HepG2 (cell line): ENCODE measurements around the gene ZFHX3. TPM values are rescaled to one million over a fixed set of nuclear protein-coding genes. Genes with fewer than 3 reads are reported as not detected.
A peak's percentile ranks its signal among the peaks of the same experiment; 100 is the strongest.

ENCODE experiments used
- ASH2L ChIP-seq: fragments of 300-600, 200-600 bp; sonication (generic); IDR thresholded peaks from 2 replicates; pipeline ENCODE4 v1.7.0; 2017; ENCODE audit warnings: low read depth, mild to moderate bottlenecking, moderate library complexity, mixed read lengths, low read length; ENCODE audit not compliant: insufficient read length
- EED ChIP-seq: sonication (generic); formaldehyde crosslinking; IDR thresholded peaks from 2 replicates; pipeline ENCODE4 v1.5.0; 2020; ENCODE audit warnings: mild to moderate bottlenecking, missing genetic modification reagents
- FOXA3 ChIP-seq: IDR thresholded peaks from 2 replicates; pipeline ENCODE4 v1.6.1; 2016; ENCODE audit warnings: missing genetic modification reagents, missing compliant biosample characterization
- GTF3A ChIP-seq: sonication (generic); formaldehyde crosslinking; conservative IDR thresholded peaks from 2 replicates; pipeline ENCODE4 v1.4.0; 2020; ENCODE audit warnings: mild to moderate bottlenecking, missing genetic modification reagents
- HOXA7 ChIP-seq: sonication (generic); formaldehyde crosslinking; IDR thresholded peaks from 2 replicates; pipeline ENCODE4 v1.8.1; 2022; ENCODE audit warnings: mild to moderate bottlenecking, missing genetic modification reagents, moderate library complexity
- MAFK ChIP-seq, 2 experiments: IDR thresholded peaks in 1 of 2; conservative IDR thresholded peaks in 1 of 2; 2 replicates each; pipeline ENCODE4 v1.6.1; 2011; ENCODE audit warnings: improper control_type of control experiment in 2 of 2, low read length in 2 of 2
- RFXAP ChIP-seq: sonication (generic); formaldehyde crosslinking; IDR thresholded peaks from 2 replicates; pipeline ENCODE4 v1.4.0; 2020; ENCODE audit warnings: missing genetic modification reagents, borderline replicate concordance
- SMYD3 ChIP-seq: sonication (generic); formaldehyde crosslinking; IDR thresholded peaks from 2 replicates; pipeline ENCODE4 v1.8.1; 2023; ENCODE audit warnings: mild to moderate bottlenecking, missing genetic modification reagents
- TIGD3 ChIP-seq: sonication (generic); formaldehyde crosslinking; IDR thresholded peaks from 2 replicates; pipeline ENCODE4 v1.5.1; 2020; ENCODE audit warnings: mild to moderate bottlenecking, missing genetic modification reagents, borderline replicate concordance
- ZFX ChIP-seq: sonication (generic); formaldehyde crosslinking; IDR thresholded peaks from 2 replicates; pipeline ENCODE4 v1.4.0; 2020; ENCODE audit warnings: mild to moderate bottlenecking, low read depth, missing genetic modification reagents, moderate library complexity
- ZNF143 ChIP-seq: sonication (generic); formaldehyde crosslinking; IDR thresholded peaks from 2 replicates; pipeline ENCODE4 v1.4.0; 2020; ENCODE audit warnings: missing genetic modification reagents
- ZNF850 ChIP-seq: sonication (generic); formaldehyde crosslinking; conservative IDR thresholded peaks from 2 replicates; pipeline ENCODE4 v1.9.0; 2021; ENCODE audit warnings: mild to moderate bottlenecking, missing genetic modification reagents
- ZSCAN30 ChIP-seq: sonication (generic); formaldehyde crosslinking; IDR thresholded peaks from 2 replicates; pipeline ENCODE4 v1.5.0; 2020; ENCODE audit warnings: mild to moderate bottlenecking, missing genetic modification reagents
- polyA plus RNA-seq, 8 experiments: library from polyadenylated mRNA; depleted of rRNA in 3 of 8; stranded (reverse) in 7 of 8; unstranded in 1 of 8; fragments of >200 nt; fragmentation: Illumina TruSeq in 4 of 8; extraction: Trizol in 4 of 8; gene quantifications; 2 replicates each; pipeline versions ENCODE4 v1.2.1 to v1.2.3, GENCODE V29; 2011 to 2016; ENCODE audit warnings: low read depth in 4 of 8, missing spikeins in 1 of 8, mixed read lengths in 1 of 8; ENCODE audit not compliant: insufficient read depth in 1 of 8
- total RNA-seq, 5 experiments: library from RNA; depleted of rRNA; stranded (reverse); fragments of >200 nt; fragmentation: Illumina TruSeq; extraction: Trizol; gene quantifications; 2 replicates each; pipeline ENCODE4 v1.2.3, GENCODE V29; 2016; ENCODE audit warnings: low read depth in 1 of 5
- TF ChIP-seq, protein P1 (sequence below): sonication (generic); formaldehyde crosslinking; IDR thresholded peaks from 2 replicates; pipeline ENCODE4 v1.5.1; 2020; ENCODE audit warnings: mild to moderate bottlenecking, missing genetic modification reagents, borderline replicate concordance
- TF ChIP-seq, protein P2 (sequence below): sonication (generic); formaldehyde crosslinking; IDR thresholded peaks from 2 replicates; pipeline ENCODE4 v1.9.0; 2021; ENCODE audit warnings: missing genetic modification reagents, borderline replicate concordance
- TF ChIP-seq, protein P3 (sequence below): sonication (generic); formaldehyde crosslinking; IDR thresholded peaks from 2 replicates; pipeline ENCODE4 v1.9.0; 2021; ENCODE audit warnings: missing genetic modification reagents, mild to moderate bottlenecking, borderline replicate concordance
- TF ChIP-seq, protein P4 (sequence below): sonication (generic); formaldehyde crosslinking; IDR thresholded peaks from 2 replicates; pipeline ENCODE4 v1.5.0; 2020; ENCODE audit warnings: missing genetic modification reagents

Gene ZFHX3
- total and polyA plus RNA-seq, 2 of the 13 experiments (the other 11 are each of a cell fraction or from before 2014, with no cell fraction given) = 5.0 to 6.0 TPM

DNA sequence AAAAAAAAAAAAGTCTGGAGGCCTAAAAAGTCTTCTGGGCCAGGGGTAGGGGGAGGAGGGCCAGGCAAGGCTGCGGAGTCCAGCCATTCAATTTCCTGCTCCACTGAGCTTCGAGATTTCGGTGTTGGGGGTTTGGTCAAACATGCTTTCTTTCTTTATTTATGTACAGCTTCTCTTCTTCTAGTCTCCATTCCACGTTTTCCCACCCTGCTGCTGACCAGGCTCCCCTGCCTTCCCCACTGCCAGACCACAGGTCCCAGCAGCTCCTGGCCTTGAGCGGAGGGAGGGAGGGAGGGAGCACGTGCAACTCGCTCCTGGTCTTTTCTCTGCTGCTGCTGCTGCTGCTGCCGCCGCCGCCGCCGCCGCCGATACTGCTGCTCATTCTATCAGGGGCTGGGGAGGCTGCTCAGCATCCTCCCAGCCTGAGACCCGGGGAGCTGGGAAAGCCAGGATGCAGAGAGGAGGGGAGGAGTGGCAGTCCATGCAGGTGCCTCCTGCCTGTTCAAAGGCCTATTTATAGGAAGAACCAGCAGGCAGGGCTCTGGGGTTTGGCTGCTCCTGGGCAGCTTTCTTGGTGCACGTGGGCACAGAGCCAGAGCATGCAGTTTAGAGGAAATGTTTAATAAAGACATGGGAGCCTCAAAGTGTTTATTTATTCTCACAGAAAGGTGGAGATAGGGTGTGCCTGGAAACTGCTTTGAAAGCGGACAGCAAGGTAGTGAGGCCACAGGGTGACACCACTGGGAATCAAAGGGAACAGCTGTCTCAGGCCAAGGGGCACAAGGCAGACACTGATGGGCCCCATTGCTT is 23.4 kb upstream of the ZFHX3 start (continued):
- TF ChIP-seq, protein P1, sequence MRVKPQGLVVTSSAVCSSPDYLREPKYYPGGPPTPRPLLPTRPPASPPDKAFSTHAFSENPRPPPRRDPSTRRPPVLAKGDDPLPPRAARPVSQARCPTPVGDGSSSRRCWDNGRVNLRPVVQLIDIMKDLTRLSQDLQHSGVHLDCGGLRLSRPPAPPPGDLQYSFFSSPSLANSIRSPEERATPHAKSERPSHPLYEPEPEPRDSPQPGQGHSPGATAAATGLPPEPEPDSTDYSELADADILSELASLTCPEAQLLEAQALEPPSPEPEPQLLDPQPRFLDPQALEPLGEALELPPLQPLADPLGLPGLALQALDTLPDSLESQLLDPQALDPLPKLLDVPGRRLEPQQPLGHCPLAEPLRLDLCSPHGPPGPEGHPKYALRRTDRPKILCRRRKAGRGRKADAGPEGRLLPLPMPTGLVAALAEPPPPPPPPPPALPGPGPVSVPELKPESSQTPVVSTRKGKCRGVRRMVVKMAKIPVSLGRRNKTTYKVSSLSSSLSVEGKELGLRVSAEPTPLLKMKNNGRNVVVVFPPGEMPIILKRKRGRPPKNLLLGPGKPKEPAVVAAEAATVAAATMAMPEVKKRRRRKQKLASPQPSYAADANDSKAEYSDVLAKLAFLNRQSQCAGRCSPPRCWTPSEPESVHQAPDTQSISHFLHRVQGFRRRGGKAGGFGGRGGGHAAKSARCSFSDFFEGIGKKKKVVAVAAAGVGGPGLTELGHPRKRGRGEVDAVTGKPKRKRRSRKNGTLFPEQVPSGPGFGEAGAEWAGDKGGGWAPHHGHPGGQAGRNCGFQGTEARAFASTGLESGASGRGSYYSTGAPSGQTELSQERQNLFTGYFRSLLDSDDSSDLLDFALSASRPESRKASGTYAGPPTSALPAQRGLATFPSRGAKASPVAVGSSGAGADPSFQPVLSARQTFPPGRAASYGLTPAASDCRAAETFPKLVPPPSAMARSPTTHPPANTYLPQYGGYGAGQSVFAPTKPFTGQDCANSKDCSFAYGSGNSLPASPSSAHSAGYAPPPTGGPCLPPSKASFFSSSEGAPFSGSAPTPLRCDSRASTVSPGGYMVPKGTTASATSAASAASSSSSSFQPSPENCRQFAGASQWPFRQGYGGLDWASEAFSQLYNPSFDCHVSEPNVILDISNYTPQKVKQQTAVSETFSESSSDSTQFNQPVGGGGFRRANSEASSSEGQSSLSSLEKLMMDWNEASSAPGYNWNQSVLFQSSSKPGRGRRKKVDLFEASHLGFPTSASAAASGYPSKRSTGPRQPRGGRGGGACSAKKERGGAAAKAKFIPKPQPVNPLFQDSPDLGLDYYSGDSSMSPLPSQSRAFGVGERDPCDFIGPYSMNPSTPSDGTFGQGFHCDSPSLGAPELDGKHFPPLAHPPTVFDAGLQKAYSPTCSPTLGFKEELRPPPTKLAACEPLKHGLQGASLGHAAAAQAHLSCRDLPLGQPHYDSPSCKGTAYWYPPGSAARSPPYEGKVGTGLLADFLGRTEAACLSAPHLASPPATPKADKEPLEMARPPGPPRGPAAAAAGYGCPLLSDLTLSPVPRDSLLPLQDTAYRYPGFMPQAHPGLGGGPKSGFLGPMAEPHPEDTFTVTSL (CRISPR knock-in tag) = no peak
- TF ChIP-seq, protein P2, sequence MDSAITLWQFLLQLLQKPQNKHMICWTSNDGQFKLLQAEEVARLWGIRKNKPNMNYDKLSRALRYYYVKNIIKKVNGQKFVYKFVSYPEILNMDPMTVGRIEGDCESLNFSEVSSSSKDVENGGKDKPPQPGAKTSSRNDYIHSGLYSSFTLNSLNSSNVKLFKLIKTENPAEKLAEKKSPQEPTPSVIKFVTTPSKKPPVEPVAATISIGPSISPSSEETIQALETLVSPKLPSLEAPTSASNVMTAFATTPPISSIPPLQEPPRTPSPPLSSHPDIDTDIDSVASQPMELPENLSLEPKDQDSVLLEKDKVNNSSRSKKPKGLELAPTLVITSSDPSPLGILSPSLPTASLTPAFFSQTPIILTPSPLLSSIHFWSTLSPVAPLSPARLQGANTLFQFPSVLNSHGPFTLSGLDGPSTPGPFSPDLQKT (CRISPR knock-in tag) = no peak
- TF ChIP-seq, protein P3, sequence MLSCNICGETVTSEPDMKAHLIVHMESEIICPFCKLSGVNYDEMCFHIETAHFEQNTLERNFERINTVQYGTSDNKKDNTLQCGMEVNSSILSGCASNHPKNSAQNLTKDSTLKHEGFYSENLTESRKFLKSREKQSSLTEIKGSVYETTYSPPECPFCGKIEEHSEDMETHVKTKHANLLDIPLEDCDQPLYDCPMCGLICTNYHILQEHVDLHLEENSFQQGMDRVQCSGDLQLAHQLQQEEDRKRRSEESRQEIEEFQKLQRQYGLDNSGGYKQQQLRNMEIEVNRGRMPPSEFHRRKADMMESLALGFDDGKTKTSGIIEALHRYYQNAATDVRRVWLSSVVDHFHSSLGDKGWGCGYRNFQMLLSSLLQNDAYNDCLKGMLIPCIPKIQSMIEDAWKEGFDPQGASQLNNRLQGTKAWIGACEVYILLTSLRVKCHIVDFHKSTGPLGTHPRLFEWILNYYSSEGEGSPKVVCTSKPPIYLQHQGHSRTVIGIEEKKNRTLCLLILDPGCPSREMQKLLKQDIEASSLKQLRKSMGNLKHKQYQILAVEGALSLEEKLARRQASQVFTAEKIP = no peak
- no peak for TF ChIP-seq EED (CRISPR knock-in tag)
- 0 out of 2 replicates have a peak, but pooled peaks have one; percentile 56 for TF ChIP-seq RFXAP
- TF ChIP-seq ZNF850 = no peak
- TF ChIP-seq ASH2L = peak; percentile 54
- TF ChIP-seq, protein P4, sequence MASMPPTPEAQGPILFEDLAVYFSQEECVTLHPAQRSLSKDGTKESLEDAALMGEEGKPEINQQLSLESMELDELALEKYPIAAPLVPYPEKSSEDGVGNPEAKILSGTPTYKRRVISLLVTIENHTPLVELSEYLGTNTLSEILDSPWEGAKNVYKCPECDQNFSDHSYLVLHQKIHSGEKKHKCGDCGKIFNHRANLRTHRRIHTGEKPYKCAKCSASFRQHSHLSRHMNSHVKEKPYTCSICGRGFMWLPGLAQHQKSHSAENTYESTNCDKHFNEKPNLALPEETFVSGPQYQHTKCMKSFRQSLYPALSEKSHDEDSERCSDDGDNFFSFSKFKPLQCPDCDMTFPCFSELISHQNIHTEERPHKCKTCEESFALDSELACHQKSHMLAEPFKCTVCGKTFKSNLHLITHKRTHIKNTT = no peak
- 0 out of 2 replicates have a peak, but pooled peaks have one; percentile 28 for TF ChIP-seq ZNF143 (CRISPR knock-in tag)
- TF ChIP-seq FOXA3 (CRISPR knock-in tag) = 0 out of 2 replicates have a peak, but pooled peaks have one; percentile 43
- no peak for TF ChIP-seq GTF3A (CRISPR knock-in tag)
- TF ChIP-seq ZFX (CRISPR knock-in tag) = peak; percentile 59
- TF ChIP-seq MAFK (conservative IDR thresholded peaks at IDR 0.05 in 1 of 2, IDR thresholded peaks at IDR 0.05 in 1 of 2; ENCODE audit: low read length in 2 of 2) = no peak
- no peak for TF ChIP-seq HOXA7 (CRISPR knock-in tag)
- no peak for TF ChIP-seq TIGD3 (CRISPR knock-in tag)
- TF ChIP-seq SMYD3 (CRISPR knock-in tag) = no peak
- no peak for TF ChIP-seq ZSCAN30
